Psoas muscle (tissue), 8 donors: ENCODE results near the gene DIP2C. TPM values are rescaled to one million over a fixed set of nuclear protein-coding genes. Genes with fewer than 3 reads are reported as not detected.

ENCODE experiments used
- ATAC-seq, 4 donors: fragments of 200-7000 bp; cut with Tn5 transposase; one replicate each; pipeline ENCODE4 v1.9.1; 2020; ENCODE audit warnings: moderate library complexity in 3 of 4, mild to moderate bottlenecking in 2 of 4
- DNase-seq, 2 donors: peaks; one replicate each; pipeline ENCODE4 v3.0.0-alpha.2; 2020
- H3K27ac ChIP-seq: fragments of 200-600 bp; one replicate; pipeline ENCODE4 v1.8.0; 2022
- H3K27me3 ChIP-seq, 3 donors: fragments of 200-600 bp in 1 of 3; one replicate each; pipeline versions ENCODE4 v1.6.1 to v1.8.0; 2013 to 2022; ENCODE audit warnings: low read length in 2 of 3, mild to moderate bottlenecking in 2 of 3, moderate library complexity in 1 of 3; ENCODE audit not compliant: insufficient read depth in 3 of 3
- H3K36me3 ChIP-seq, 2 donors: fragments of 200-600 bp in 1 of 2; one replicate each; pipeline versions ENCODE4 v1.6.1 to v1.8.0; 2013 to 2022; ENCODE audit warnings: low read depth in 1 of 2, mild to moderate bottlenecking in 1 of 2, moderate library complexity in 1 of 2; ENCODE audit not compliant: insufficient read depth in 1 of 2
- H3K4me1 ChIP-seq: fragments of 200-600 bp; one replicate; pipeline ENCODE4 v1.8.0; 2022
- H3K4me3 ChIP-seq: fragments of 200-600 bp; one replicate; pipeline ENCODE4 v1.8.0; 2022; ENCODE audit warnings: mild to moderate bottlenecking
- H3K9me3 ChIP-seq: fragments of 200-600 bp; one replicate; pipeline ENCODE4 v1.8.0; 2022
- WGBS, 3 donors: extraction: QIAGEN DNeasy Blood & Tissue Kit; methylation state at CpG; one replicate each; pipeline versions ENCODE4 v1.1.6 to v1.1.7; 2013; 5-methylcytosine and 5-hydroxymethylcytosine counted together
- intact Hi-C, 2 donors: fragments of 100-400 bp; cut with DNase I; formaldehyde crosslinking; loops; one replicate each; pipeline versions ENCODE4 v1.11.0 to v1.14.2; 2022
- polyA plus RNA-seq, 3 donors: library from polyadenylated mRNA; stranded (reverse); fragments of 200-250 nt; gene quantifications; one replicate each; pipeline ENCODE4 v1.2.3, GENCODE V29; 2013
- total RNA-seq, 4 donors: library from RNA; stranded (reverse); fragmentation: NEBNext Ultra II Directional in 2 of 4; extraction: Animal tissue kit (Norgen Biotek cat#: 25700) in 2 of 4; gene quantifications; one replicate each; pipeline versions ENCODE4 v1.2.1 to v1.2.4, GENCODE V29; 2021 to 2023
- TF ChIP-seq, protein P1 (sequence below): fragments of 200-600 bp; IDR thresholded peaks from one replicate; pipeline ENCODE4 v1.8.0; 2022; ENCODE audit warnings: antibody characterized with exemption
- donor health status: healthy with polysubstance abuse.
- donor health status: DM: no; HTN: no; CAD: no; lungs with moderate emphysema.
- donor health status: Bipolar disorder and iron deficiency.
- donor health status: healthy.
- donor health status: DM: yes; HTN: yes; CAD: no.
- donor health status: DM: no; HTN: no; CAD: no.
- donor health status: DM: no; HTN: no; CAD: no.
- donor health status: DM: yes; HTN: yes; CAD: no.

The DIP2C gene
- total and polyA plus RNA-seq, 7 donors, result 7.7 to 32.0 (median 25.0) TPM

DNA sequence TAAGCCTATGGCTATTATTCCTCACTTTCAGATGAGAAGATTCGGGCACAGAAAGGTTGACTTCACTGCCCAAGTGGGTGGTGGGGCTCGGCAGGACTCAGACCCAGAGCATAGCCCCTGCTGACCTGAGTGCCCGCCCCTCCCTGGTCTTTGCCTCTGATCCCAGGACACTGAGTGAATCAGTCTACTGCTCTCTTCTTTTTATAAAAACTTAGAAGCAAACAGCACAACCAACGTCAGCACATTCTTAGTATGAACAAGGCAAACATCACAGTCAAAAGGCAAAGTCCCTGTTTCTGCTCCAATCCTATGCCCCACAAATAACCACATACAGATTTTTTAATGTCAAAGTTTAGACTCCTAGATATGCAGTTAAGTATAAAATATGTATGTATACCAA lies 316.5 kb downstream of the DIP2C start:
- H3K27me3 ChIP-seq, result no peaks in the 10 kb centered on the region
- H3K27ac ChIP-seq, result no peak overlapping the region
- 84 to 93% (median 88%) methylated on average over 4 of the region's 4 CpGs for WGBS, 3 donors
- H3K9me3 ChIP-seq, result no peaks in the 10 kb centered on the region
- TF ChIP-seq, protein P1, sequence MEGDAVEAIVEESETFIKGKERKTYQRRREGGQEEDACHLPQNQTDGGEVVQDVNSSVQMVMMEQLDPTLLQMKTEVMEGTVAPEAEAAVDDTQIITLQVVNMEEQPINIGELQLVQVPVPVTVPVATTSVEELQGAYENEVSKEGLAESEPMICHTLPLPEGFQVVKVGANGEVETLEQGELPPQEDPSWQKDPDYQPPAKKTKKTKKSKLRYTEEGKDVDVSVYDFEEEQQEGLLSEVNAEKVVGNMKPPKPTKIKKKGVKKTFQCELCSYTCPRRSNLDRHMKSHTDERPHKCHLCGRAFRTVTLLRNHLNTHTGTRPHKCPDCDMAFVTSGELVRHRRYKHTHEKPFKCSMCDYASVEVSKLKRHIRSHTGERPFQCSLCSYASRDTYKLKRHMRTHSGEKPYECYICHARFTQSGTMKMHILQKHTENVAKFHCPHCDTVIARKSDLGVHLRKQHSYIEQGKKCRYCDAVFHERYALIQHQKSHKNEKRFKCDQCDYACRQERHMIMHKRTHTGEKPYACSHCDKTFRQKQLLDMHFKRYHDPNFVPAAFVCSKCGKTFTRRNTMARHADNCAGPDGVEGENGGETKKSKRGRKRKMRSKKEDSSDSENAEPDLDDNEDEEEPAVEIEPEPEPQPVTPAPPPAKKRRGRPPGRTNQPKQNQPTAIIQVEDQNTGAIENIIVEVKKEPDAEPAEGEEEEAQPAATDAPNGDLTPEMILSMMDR, result no peak
- no peaks in the 10 kb centered on the region for H3K4me1 ChIP-seq
- no peak overlapping the region for H3K4me3 ChIP-seq
- H3K36me3 ChIP-seq, result peaks cover 0 to 34% of the 10 kb centered on the region in 2 donors
- ATAC-seq (no peak), DNase-seq (no peak)
- intact Hi-C loops, result no loop called here

DNA sequence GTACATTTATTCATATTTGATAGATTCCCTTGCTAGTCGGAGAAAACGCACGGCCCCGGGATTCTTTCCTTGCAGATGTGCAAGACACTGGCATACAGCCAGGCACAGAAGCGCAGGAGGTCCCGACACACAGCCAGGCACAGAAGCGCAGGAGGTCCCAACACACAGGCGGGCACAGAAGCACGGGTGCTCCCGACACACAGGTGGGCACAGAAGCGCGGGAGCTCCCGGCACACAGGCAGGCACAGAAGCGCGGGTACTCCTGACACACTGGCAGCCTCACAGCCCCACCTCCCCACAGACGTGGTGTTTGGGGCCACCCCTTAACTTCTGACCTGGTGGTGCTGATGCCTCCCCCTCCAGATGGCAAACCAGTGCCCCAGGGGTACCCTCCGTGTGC lies 316.9 kb downstream of the DIP2C start:
- no peak for DNase-seq
- intact Hi-C loops, result no loop called here
- H3K4me1 ChIP-seq, result no peaks in the 10 kb centered on the region
- TF ChIP-seq, protein P1, result no peak
- H3K4me3 ChIP-seq, result no peak overlapping the region
- ATAC-seq, result no peak
- H3K36me3 ChIP-seq, result peaks cover 0 to 33% of the 10 kb centered on the region in 2 donors
- H3K9me3 ChIP-seq, result no peaks in the 10 kb centered on the region
- no peak overlapping the region for H3K27ac ChIP-seq
- H3K27me3 ChIP-seq, result no peaks in the 10 kb centered on the region
- 82 to 88% (median 86%) methylated on average over 17 of the region's 17 CpGs for WGBS, 3 donors

DNA sequence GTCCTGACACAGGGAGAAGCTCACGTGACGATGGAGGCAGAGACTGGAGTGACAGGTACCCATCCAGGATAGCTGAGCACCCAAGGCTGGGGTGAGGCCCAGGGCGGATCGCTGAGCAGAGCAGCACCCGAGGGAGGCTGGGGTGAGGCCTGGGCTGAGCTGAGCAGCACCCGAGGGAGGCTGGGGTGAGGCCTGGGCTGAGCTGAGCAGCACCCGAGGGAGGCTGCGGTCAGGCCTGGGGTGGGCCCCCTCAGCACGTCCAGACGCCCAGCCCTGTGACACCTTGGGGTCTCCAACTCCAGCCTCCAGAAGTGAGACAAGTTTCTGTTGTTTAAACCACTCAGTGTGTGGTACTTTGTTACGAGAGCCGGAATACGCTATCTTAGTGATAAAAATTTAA lies 318.0 kb downstream of the DIP2C start:
- ATAC-seq (no peak), DNase-seq (no peak)
- 88 to 90% (median 89%) methylated on average over 13 of the region's 13 CpGs for WGBS, 3 donors

DNA sequence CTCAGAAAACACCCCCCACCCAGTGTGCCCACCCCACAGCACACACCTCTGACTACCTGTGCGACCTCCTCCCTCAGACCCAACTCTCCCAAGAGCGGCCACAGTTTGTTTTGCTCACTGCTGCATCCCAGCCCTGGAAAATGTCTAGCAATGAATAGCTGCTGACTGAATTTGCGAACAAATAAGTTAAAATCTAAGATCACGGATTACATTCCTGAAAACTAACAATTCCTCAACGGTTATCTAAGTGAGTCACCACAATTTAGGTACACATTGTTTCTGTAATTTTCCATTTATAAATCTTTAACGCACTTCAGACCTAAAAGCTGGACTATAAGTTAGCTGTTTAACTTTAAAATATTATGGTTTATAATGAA lies 319.0 kb downstream of the DIP2C start:
- Histone ChIP-seq H3K27me3 (no peaks in the 10 kb centered on the region), H3K27ac (no peak overlapping the region), H3K9me3 (no peaks in the 10 kb centered on the region), H3K4me1 (no peaks in the 10 kb centered on the region), H3K36me3 (peaks cover 0 to 45% of the 10 kb centered on the region in 2 donors), H3K4me3 (no peak overlapping the region)
- 94% methylated on average over 6 of the region's 6 CpGs for WGBS, 3 donors
- DNase-seq (no peak), ATAC-seq (no peak)
- TF ChIP-seq, protein P1, result no peak
- intact Hi-C loops, result no loop called here

More for the DNA sequence above, 318.0 kb downstream of the DIP2C start:
- Histone ChIP-seq H3K27me3 (no peaks in the 10 kb centered on the region), H3K9me3 (no peaks in the 10 kb centered on the region), H3K27ac (no peak overlapping the region), H3K4me3 (no peak overlapping the region), H3K4me1 (no peaks in the 10 kb centered on the region), H3K36me3 (peaks cover 0 to 35% of the 10 kb centered on the region in 2 donors)
- TF ChIP-seq, protein P1, result no peak
- intact Hi-C loops, result no loop called here

DNA sequence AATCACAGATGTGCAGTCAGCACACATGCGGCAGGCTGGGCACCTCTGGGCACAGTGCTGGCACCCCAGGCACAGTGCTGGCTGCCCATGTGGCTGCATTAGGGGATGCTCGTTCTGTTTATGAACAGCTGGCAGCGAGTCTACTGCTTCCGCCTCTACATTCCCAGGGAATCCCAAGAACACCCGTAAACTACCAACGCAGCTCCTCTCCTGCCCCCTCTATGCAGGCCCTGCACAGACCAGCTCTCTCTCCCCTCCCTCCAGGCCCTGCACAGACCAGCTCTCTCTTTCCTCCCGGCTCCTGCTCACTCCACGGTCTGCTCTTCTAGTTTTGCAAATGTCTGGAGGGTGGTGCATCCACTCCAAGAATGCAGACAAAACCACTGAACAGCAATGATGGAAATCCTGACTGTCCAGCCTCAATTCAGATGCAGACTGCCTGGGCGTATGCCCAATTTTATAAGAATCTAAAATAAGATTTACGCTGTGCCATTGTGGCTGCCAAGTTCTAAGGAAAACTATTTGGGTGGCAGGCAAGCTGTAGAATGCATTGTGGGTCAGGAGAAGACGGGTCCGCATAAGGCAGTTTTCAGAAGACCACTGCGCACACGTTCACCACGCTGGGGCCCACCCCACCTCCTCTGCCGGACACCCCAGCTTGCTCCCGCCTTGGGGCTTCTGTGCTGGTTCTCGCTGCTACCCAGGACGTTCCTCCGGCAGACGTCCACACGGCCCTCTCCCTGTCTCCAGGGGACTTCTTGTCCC lies 319.6 kb downstream of the DIP2C start:
- H3K36me3 ChIP-seq, result peaks cover 0 to 47% of the 10 kb centered on the region in 2 donors
- ATAC-seq, result peak in 1 of 4 donors; percentile 11
- H3K27me3 ChIP-seq, result no peaks in the 10 kb centered on the region
- no peaks in the 10 kb centered on the region for H3K9me3 ChIP-seq
- DNase-seq, result no peak
- H3K4me3 ChIP-seq, result no peak overlapping the region
- no peaks in the 10 kb centered on the region for H3K4me1 ChIP-seq
- TF ChIP-seq, protein P1, result no peak
- intact Hi-C loops, result no loop called here
- H3K27ac ChIP-seq, result no peak overlapping the region
- WGBS, 3 donors, result 80 to 85% (median 81%) methylated on average over 22 of the region's 22 CpGs
